GM18505 (cell line): ENCODE data around the gene PDCD4.

Experiments used
- ATAC-seq: cut with Tn5 transposase; IDR thresholded peaks from one replicate; pipeline ENCODE4 v1.9.1; 2021; ENCODE audit not compliant: unreplicated experiment
- POLR2A ChIP-seq: IDR thresholded peaks from 4 replicates; pipeline ENCODE4 v1.6.1; 2011; ENCODE audit warnings: borderline replicate concordance; ENCODE audit not compliant: insufficient read depth, insufficient read length; ENCODE audit errors: extremely low read depth

Gene PDCD4

DNA sequence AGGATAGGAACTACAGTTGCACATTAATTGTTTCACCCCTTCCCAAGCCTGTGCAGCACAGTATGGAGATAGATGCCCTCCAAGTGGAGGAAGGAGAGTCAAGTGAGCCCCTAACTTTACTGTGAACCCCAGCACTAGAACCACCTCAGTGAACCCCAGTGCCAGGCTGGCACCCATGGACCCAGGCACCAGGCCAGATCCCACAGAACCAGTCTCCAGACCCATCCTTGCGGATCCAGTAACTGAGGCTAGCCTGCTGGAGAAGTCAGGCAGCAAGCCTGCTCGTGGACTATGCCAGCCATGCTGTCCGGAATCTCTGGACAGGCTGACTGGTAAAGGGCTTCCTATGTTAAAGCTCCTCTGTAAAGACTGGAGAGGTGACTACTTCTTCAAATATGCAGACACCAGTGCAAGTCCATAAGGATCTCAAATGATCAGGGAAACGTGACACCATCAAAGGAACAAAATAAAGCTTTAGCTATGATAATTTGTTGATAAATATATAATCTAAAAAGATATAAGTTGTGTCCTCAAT is 75.4 kb downstream of the PDCD4 start:
- ATAC-seq = no peak
- TF ChIP-seq POLR2A = no peak
